Activated CD8-positive, alpha-beta T cell treated with anti-CD3 and anti-CD28 coated beads for 36 hours (primary cell): ENCODE measurements around the gene ANKH. TPM values are rescaled to one million over a fixed set of nuclear protein-coding genes. Genes with fewer than 3 reads are reported as not detected.

Experiments used
- ATAC-seq: fragments of 200-7000 bp; cut with Tn5 transposase; one replicate; pipeline ENCODE4 v1.10.0; 2021; ENCODE audit warnings: mild to moderate bottlenecking, moderate library complexity
- CTCF ChIA-PET: fragments of 350-600 bp; sonication (Branson Sonifier 250); formaldehyde crosslinking; loops from one replicate; lab custom pipeline; 2021; ENCODE audit warnings: antibody characterized with exemption; lab: Charles Lee
- POLR2A ChIA-PET: fragments of 350-600 bp; sonication (Branson Sonifier 250); formaldehyde crosslinking; loops from one replicate; lab custom pipeline; 2021; ENCODE audit warnings: antibody characterized with exemption; lab: Charles Lee
- DNase-seq: peaks from one replicate; pipeline ENCODE4 v3.0.0-alpha.2; 2020
- H3K27ac Mint-ChIP-seq: one replicate; pipeline ENCODE4 v1.8.0; 2021; ENCODE audit warnings: mild to moderate bottlenecking, mixed read lengths
- H3K27me3 Mint-ChIP-seq: one replicate; pipeline ENCODE4 v1.8.0; 2021; ENCODE audit warnings: mixed read lengths
- H3K36me3 Mint-ChIP-seq: one replicate; pipeline ENCODE4 v1.8.0; 2021; ENCODE audit warnings: low read depth, mixed read lengths
- H3K4me1 Mint-ChIP-seq: one replicate; pipeline ENCODE4 v1.8.0; 2021; ENCODE audit warnings: low read depth, mixed read lengths
- H3K4me3 Mint-ChIP-seq: one replicate; pipeline ENCODE4 v1.8.0; 2021; ENCODE audit warnings: mild to moderate bottlenecking, moderate library complexity, mixed read lengths
- H3K9me3 Mint-ChIP-seq: one replicate; pipeline ENCODE4 v1.8.0; 2021; ENCODE audit warnings: mixed read lengths
- intact Hi-C: fragments of 100-400 bp; cut with micrococcal nuclease; formaldehyde crosslinking; loops from one replicate; pipeline ENCODE4 v1.10.0; 2022
- total RNA-seq, 2 experiments: library from RNA; stranded (reverse); gene quantifications; one replicate each; pipeline ENCODE4 v1.2.3, GENCODE V29; 2021
- TF ChIP-seq, protein P1 (sequence below): fragments of 200-600 bp; IDR thresholded peaks from one replicate; pipeline ENCODE4 v1.8.0; 2022; ENCODE audit warnings: antibody characterized with exemption, mild to moderate bottlenecking

Gene ANKH
- total RNA-seq, 2 experiments from 2014 or later = 85.4 to 87.2 TPM

DNA sequence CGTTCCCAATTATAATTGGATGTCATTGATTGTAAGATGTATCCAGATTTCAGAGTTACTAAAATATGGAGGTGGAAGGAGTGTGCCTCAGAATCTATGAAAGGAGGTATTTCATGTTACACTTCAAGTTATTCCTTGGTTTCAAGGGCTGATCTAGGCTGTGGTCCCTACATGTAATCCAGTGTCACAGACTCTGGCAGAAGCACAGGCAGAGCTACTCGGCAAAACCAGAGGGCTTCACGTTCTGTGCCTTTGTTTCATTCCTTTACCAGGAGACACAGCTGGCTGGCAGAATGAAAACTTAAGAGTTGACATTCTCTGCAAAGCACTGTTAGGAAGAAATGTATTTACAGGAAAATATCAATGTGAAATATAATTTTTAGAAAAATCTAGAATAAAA, 99.6 kb downstream of the ANKH start:
- CTCF ChIA-PET = interaction anchor here (1.2 kb wide), 2 partner anchors 9 to 45 kb away, joined by 4 read pairs; no protein-coding TSS in a partner anchor
- Mint-ChIP-seq H3K4me3 (no peak overlapping the region), H3K9me3 (no peaks in the 10 kb centered on the region), H3K36me3 (peaks cover 15% of the 10 kb centered on the region), H3K27ac (no peak overlapping the region), H3K27me3 (no peaks in the 10 kb centered on the region), H3K4me1 (peaks cover 9% of the 10 kb centered on the region)
- intact Hi-C loops = no loop called here
- no peak for ATAC-seq
- TF ChIP-seq, protein P1, sequence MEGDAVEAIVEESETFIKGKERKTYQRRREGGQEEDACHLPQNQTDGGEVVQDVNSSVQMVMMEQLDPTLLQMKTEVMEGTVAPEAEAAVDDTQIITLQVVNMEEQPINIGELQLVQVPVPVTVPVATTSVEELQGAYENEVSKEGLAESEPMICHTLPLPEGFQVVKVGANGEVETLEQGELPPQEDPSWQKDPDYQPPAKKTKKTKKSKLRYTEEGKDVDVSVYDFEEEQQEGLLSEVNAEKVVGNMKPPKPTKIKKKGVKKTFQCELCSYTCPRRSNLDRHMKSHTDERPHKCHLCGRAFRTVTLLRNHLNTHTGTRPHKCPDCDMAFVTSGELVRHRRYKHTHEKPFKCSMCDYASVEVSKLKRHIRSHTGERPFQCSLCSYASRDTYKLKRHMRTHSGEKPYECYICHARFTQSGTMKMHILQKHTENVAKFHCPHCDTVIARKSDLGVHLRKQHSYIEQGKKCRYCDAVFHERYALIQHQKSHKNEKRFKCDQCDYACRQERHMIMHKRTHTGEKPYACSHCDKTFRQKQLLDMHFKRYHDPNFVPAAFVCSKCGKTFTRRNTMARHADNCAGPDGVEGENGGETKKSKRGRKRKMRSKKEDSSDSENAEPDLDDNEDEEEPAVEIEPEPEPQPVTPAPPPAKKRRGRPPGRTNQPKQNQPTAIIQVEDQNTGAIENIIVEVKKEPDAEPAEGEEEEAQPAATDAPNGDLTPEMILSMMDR = no peak
- POLR2A ChIA-PET = interaction anchor here (0.9 to 1.4 kb wide), 2 partner anchors 9 to 12 kb away, joined by 3 to 4 read pairs; no protein-coding TSS in a partner anchor
- DNase-seq = no peak

DNA sequence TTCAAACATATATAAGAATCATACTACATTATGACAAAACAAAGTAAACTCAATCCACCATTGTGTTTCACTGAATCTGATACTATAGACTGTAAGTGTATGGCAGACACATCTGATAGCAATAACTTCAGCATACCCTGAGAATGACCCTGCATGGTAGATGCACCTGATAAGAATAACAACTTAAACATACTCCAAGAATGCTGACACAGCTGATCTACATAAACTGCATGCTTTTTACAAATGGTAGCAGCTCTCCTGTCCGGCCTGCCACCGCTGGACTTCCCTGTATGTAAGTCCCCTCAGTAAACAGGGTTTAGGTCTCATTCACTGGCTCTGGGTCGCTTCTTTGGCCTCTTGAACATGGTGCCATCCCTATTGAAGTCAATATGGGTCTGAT, 100.4 kb downstream of the ANKH start:
- DNase-seq (no peak), ATAC-seq (no peak)
- ChIA-PET POLR2A (interaction anchor here (1.4 kb wide), 1 partner anchor 13 kb away, joined by 4 read pairs; no protein-coding TSS in a partner anchor), CTCF (interaction anchor here (0.6 kb wide), 1 partner anchor 605 kb away, joined by 3 read pairs; no protein-coding TSS in a partner anchor)
- intact Hi-C loops = no loop called here
- peaks cover 9% of the 10 kb centered on the region for H3K4me1 Mint-ChIP-seq
- no peak overlapping the region for H3K27ac Mint-ChIP-seq
- H3K27me3 Mint-ChIP-seq = no peaks in the 10 kb centered on the region
- H3K36me3 Mint-ChIP-seq = peaks cover 15% of the 10 kb centered on the region
- no peak overlapping the region for H3K4me3 Mint-ChIP-seq
- TF ChIP-seq, protein P1 = no peak
- H3K9me3 Mint-ChIP-seq = no peaks in the 10 kb centered on the region

DNA sequence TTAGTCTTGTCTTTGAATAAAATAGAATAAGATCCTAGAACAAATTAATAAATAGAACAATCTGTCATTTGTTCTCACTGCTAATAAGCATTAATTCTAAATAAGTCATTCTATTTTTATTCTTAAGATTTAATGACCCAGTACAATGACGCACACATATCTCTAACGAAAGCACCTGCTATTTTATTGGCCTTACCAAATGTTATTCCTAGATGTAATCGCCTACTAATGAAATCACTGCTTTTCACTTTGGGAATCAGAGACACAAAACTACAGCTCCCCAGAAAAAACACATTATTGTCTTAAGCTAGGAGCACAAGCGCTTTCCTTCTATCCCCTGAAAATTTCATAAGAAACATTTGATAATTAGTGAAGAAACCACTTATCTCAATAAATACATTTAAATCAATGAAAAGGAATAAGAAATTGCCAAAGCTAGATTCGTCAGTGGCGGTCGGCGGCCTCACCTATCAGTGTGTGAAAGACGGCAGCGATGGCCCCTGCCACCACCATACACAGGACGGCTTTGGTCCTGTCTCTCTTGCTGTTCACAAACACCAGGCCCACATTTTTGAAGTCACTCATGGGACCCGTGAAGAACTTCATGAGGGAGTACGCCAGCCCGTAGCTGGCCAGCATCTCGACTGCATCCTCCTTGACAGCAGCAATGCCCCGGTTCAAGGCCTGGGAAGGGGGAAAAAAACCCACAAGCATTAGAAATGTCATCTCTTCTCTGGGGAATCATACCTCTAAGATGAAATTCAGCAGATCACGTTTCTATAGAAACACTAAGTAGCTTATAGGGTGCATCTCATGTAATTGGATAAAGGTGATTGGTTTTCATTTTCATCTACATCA, 102.8 kb downstream of the ANKH start:
- POLR2A ChIA-PET = interaction anchor here (1.0 kb wide), 1 partner anchor 92 kb away, joined by 3 read pairs; no protein-coding TSS in a partner anchor

DNA sequence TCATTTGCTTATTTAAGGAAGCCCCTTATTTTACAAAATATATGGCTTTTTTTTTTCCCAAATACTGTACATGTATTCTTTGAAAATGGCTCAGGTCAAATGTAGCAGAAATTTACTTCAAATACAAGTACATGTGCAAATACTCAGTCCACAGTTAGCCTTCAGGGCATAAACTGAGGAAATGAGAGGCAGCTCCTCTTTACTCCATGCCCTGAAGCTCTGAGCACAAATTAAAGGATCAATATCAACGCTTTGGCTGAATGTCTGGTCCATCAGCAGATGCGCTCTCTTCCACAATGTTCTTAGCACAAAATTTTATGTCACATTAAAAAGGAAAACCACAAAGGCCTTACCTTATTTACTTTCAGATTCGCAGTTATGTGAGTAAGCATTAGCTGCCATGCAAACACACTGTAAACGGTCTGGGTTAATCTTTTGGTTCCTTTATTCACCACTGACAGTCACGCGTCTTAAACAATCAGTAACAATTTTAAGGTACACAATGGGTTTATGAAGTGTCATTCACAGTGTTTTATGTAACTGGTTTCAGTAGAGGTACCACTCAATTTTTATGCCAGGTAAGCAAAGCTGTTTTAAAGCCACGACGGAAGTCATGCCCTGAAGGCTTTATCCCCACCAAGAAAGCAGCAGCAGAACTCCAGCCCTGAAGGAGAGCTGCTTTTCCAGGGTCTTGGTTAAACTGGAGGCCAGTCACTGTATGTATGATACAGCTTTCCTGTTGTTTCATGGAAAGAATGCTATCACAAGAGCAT, 103.7 kb downstream of the ANKH start:
- Mint-ChIP-seq H3K9me3 (no peaks in the 10 kb centered on the region), H3K4me1 (peaks cover 8% of the 10 kb centered on the region), H3K27ac (no peak overlapping the region), H3K27me3 (no peaks in the 10 kb centered on the region), H3K4me3 (no peak overlapping the region), H3K36me3 (peaks cover 7% of the 10 kb centered on the region)
- TF ChIP-seq, protein P1 = no peak
- ChIA-PET POLR2A (interaction anchor here (1.0 kb wide), 1 partner anchor 93 kb away, joined by 3 read pairs; no protein-coding TSS in a partner anchor), CTCF (interaction anchor here (1.2 to 1.4 kb wide), 2 partner anchors 17 to 41 kb away, joined by 3 read pairs; no protein-coding TSS in a partner anchor)
- intact Hi-C loops = no loop called here
- no peak for ATAC-seq
- no peak for DNase-seq

More for the DNA sequence above, 102.8 kb downstream of the ANKH start:
- intact Hi-C loops = no loop called here
- Mint-ChIP-seq H3K4me3 (no peak overlapping the region), H3K27ac (no peak overlapping the region), H3K36me3 (peaks cover 7% of the 10 kb centered on the region), H3K27me3 (no peaks in the 10 kb centered on the region), H3K4me1 (peaks cover 8% of the 10 kb centered on the region), H3K9me3 (no peaks in the 10 kb centered on the region)
- TF ChIP-seq, protein P1 = no peak
- DNase-seq = no peak
- CTCF ChIA-PET = interaction anchor here (0.9 kb wide), 1 partner anchor 234 kb away, joined by 3 read pairs; no protein-coding TSS in a partner anchor
- no peak for ATAC-seq
